Stimulated activated memory B cell treated with anti-CD40 and anti-IgM and Interleukin-4, amounts not matched to agents 10 μg/mL and 1 μg/mL and 100 μg/mL, for 72 hours (primary cell): ENCODE data around the gene TRPT1.
A peak's percentile ranks its signal among the peaks of the same experiment; 100 is the strongest.

Experiments
- ATAC-seq: fragments of 150-1000 bp; cut with Tn5 transposase; 2 replicates; pipeline ENCODE4 v1.10.0; 2021
- H3K27ac Mint-ChIP-seq: one replicate; pipeline ENCODE4 v1.8.0; 2022; ENCODE audit warnings: mild to moderate bottlenecking, mixed read lengths
- H3K27me3 Mint-ChIP-seq: one replicate; pipeline ENCODE4 v1.8.0; 2022; ENCODE audit warnings: mixed read lengths
- H3K36me3 Mint-ChIP-seq: one replicate; pipeline ENCODE4 v1.8.0; 2022; ENCODE audit warnings: mixed read lengths
- H3K4me1 Mint-ChIP-seq: one replicate; pipeline ENCODE4 v1.8.0; 2022; ENCODE audit warnings: mixed read lengths
- H3K4me3 Mint-ChIP-seq: one replicate; pipeline ENCODE4 v1.8.0; 2022; ENCODE audit warnings: mild to moderate bottlenecking, moderate library complexity, mixed read lengths
- H3K9me3 Mint-ChIP-seq: one replicate; pipeline ENCODE4 v1.8.0; 2022; ENCODE audit warnings: mixed read lengths

TRPT1 gene

GRCh38 chr11:64201543-64201942 is 24.4 kb downstream of the TRPT1 start:
- no peak overlapping the region for H3K4me3 Mint-ChIP-seq
- H3K27ac Mint-ChIP-seq = no peak overlapping the region
- peaks cover 67% of the 10 kb centered on the region for H3K36me3 Mint-ChIP-seq
- H3K27me3 Mint-ChIP-seq = no peaks in the 10 kb centered on the region
- no peak for ATAC-seq
- peaks cover 34% of the 10 kb centered on the region for H3K4me1 Mint-ChIP-seq
- H3K9me3 Mint-ChIP-seq = no peaks in the 10 kb centered on the region

DNA sequence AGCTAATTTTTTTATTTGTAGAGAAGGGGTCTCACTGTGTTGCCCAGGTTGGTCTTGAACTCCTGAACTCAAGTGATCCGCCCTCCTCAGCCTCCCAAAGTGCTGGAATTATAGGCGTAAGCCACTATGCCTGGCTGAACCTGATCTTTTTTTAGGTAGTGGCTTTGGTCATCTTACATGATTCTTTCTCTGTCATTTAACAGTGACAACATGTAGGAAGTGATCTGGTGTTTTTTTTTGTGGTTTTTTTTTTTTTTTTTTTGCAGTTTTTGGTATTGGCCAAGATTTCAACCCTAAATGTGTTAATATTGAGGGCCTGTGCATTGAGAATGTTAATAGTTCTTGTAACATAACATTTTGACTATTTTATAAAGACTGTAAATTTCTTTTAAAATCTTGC is 27.5 kb downstream of the TRPT1 start:
- no peak overlapping the region for H3K4me3 Mint-ChIP-seq
- H3K27ac Mint-ChIP-seq = no peak overlapping the region
- peaks cover 79% of the 10 kb centered on the region for H3K36me3 Mint-ChIP-seq
- H3K27me3 Mint-ChIP-seq = no peaks in the 10 kb centered on the region
- no peaks in the 10 kb centered on the region for H3K9me3 Mint-ChIP-seq
- no peak for ATAC-seq
- H3K4me1 Mint-ChIP-seq = peaks cover 6% of the 10 kb centered on the region

DNA sequence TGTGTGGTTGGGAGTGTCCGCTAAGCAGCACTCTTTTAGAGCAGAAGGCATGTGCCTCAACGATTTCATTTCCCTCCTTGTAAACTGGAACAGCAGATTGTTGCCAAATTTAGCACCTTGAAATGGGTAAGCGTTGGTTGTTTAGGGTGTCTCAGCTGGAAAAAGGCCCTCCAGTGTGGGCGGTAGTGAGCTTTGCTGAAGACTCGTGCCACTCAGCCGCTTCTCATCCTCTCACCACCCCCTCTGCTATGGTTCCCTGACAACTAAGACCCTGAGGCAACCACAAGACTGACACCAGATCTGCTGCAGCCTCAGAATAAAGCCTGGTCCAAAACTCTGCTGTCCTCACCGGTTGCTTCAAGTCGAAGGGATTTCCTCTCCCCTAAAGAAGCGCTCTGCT is 29.4 kb downstream of the TRPT1 start:
- Mint-ChIP-seq H3K4me1 (no peaks in the 10 kb centered on the region), H3K27ac (no peak overlapping the region), H3K27me3 (no peaks in the 10 kb centered on the region), H3K36me3 (peaks cover 69% of the 10 kb centered on the region), H3K4me3 (no peak overlapping the region), H3K9me3 (no peaks in the 10 kb centered on the region)
- no peak for ATAC-seq

DNA sequence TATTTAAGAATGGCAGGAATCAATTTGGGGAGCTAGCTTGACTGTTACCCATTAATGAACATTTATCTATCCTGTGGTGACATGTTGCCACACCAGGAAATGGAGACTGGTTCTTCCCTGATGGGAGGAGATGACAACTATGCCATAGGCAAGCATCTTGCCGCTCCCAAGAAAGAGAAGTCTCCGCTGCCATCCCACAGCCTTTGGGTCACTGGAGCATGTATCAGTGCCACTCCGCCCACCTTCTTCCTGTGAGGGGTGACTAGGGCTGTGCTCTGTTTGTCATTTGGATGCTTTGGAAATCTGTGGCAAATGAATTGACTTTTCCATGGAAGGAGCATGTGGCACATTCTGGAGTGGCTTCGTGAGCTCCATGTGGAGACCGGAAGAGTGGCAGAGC is 33.6 kb downstream of the TRPT1 start:
- Mint-ChIP-seq H3K9me3 (no peaks in the 10 kb centered on the region), H3K27ac (no peak overlapping the region), H3K4me3 (no peak overlapping the region), H3K27me3 (no peaks in the 10 kb centered on the region), H3K36me3 (peaks cover 35% of the 10 kb centered on the region), H3K4me1 (no peaks in the 10 kb centered on the region)
- no peak for ATAC-seq

- ATAC-seq = peak; percentile 9
- H3K27ac Mint-ChIP-seq = no peak overlapping the region
- no peaks in the 10 kb centered on the region for H3K9me3 Mint-ChIP-seq
- H3K27me3 Mint-ChIP-seq = no peaks in the 10 kb centered on the region
- H3K36me3 Mint-ChIP-seq = no peaks in the 10 kb centered on the region
- peaks cover 31% of the 10 kb centered on the region for H3K4me1 Mint-ChIP-seq
- no peak overlapping the region for H3K4me3 Mint-ChIP-seq
Measured at GRCh38 chr11:64186492-64187165, 39.4 kb downstream of the TRPT1 start.

DNA sequence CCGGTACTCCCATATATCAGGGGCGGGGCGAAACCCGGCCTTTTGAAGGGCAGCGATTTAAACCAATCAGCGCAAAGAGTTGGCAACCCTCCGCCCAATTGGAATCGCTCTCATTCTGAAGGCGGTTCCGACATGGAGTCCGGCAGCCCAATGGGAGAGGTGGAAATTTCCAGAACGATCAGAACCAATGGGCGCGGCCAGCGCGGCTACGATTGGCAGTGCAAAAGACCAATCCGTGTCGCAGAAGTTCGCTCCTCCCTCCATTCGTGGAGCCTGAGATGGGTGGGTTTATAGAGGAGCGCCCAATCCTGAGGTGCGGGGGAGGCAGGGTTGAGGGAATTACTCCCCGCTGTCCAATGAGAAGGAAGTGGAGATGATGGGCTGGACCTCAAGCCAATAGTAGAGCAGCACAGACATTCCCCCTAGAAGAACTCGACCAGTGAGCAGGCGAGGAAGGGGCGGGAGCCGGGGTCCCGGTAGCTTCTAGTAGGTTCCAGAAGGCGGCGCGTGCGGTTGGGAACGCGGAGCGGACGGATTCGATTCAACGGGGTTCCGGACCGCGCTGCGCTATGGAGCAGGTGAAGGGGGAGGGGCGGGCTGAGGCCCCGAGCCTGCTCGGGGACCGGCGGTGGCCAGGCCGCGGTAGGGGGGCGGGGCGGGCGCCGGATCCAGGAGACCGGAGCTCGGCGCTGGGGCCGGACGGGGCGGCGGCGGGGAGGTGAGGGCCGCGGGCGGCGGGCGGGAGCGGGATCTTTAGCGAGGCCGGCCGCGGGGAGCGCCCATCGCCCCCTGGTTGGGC is 40.1 kb downstream of the TRPT1 start, which contains the start of gene STIP1:
Gene STIP1, plus strand, starts transcription at position 479 of the 799 bp plus-strand sequence. Its CDS starts 91 bp downstream, at position 570.
- Mint-ChIP-seq H3K27me3 (no peaks in the 10 kb centered on the region), H3K9me3 (no peaks in the 10 kb centered on the region), H3K27ac (no peak within 1 kb of the TSS), H3K4me3 (no peak within 1 kb of the TSS), H3K4me1 (peaks cover 39% of the 10 kb centered on the region), H3K36me3 (no peaks in the 10 kb centered on the region)
- peak; percentile 95 for ATAC-seq

DNA sequence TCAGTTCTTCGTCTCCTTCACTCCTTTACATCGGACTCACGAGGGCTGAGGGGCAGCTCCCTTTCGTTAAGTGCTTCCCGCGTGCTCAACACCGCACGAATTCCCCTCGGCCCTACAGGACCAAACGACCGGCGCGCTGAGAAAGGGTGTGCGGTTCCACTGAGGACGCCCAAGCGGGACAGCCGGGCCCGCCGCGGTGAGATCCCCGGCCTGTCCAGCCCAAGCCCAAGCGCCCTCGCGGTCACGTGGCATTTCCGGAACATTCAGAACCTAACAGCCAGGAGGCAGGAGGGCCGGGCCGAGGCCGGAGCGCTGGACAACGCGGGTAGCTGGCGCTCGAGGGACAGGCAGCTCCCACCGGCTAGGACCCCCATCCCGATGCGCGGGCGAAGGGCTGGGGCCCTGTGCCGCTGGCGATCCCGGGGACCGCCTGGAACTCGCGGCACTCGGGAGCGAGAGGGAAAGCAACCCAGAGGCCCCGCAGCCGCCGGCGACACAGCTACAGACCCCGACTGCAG is 40.8 kb downstream of the TRPT1 start:
- Mint-ChIP-seq H3K27ac (no peak overlapping the region), H3K27me3 (no peaks in the 10 kb centered on the region), H3K9me3 (no peaks in the 10 kb centered on the region), H3K4me1 (peaks cover 43% of the 10 kb centered on the region), H3K36me3 (no peaks in the 10 kb centered on the region), H3K4me3 (no peak overlapping the region)
- ATAC-seq = peak; percentile 3

- ATAC-seq = no peak
- H3K4me1 Mint-ChIP-seq = peaks cover 43% of the 10 kb centered on the region
- no peaks in the 10 kb centered on the region for H3K9me3 Mint-ChIP-seq
- H3K27ac Mint-ChIP-seq = no peak overlapping the region
- H3K4me3 Mint-ChIP-seq = no peak overlapping the region
- H3K36me3 Mint-ChIP-seq = no peaks in the 10 kb centered on the region
- H3K27me3 Mint-ChIP-seq = no peaks in the 10 kb centered on the region
Measured at GRCh38 chr11:64183890-64184289, 42.1 kb downstream of the TRPT1 start.

- Mint-ChIP-seq H3K36me3 (no peaks in the 10 kb centered on the region), H3K4me1 (peaks cover 62% of the 10 kb centered on the region), H3K4me3 (peak overlapping the region; percentile 21), H3K27ac (no peak overlapping the region), H3K9me3 (no peaks in the 10 kb centered on the region), H3K27me3 (no peaks in the 10 kb centered on the region)
- ATAC-seq = no peak
Measured at GRCh38 chr11:64181506-64182411, 44.2 kb downstream of the TRPT1 start.

DNA sequence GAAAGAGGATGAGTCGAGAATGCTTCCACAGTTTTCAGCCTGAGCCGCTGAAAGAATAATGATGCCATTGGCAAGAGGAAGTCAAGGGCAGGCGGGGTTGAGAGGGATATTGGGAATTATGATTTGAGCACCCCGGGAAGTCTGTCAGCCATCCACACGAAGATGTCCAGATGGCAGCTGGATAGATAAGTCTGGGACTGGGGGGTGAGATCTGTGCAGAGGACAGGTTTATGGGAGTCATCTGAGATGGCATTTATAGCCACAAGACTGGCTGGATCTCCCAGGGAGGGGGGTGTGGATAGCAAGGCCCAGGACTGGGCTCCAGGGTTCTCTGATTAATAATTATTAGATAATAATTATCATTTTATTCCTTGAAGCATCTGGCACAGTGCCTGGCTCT is 45.1 kb downstream of the TRPT1 start:
- Mint-ChIP-seq H3K9me3 (no peaks in the 10 kb centered on the region), H3K4me3 (no peak overlapping the region), H3K4me1 (peaks cover 62% of the 10 kb centered on the region), H3K27ac (no peak overlapping the region), H3K27me3 (no peaks in the 10 kb centered on the region), H3K36me3 (no peaks in the 10 kb centered on the region)
- no peak for ATAC-seq

- no peaks in the 10 kb centered on the region for H3K9me3 Mint-ChIP-seq
- H3K4me1 Mint-ChIP-seq = peaks cover 55% of the 10 kb centered on the region
- no peak overlapping the region for H3K4me3 Mint-ChIP-seq
- ATAC-seq = no peak
- H3K27me3 Mint-ChIP-seq = no peaks in the 10 kb centered on the region
- H3K27ac Mint-ChIP-seq = no peak overlapping the region
- H3K36me3 Mint-ChIP-seq = peaks cover 3% of the 10 kb centered on the region
Measured at GRCh38 chr11:64178951-64179639, 46.9 kb downstream of the TRPT1 start.

GRCh38 chr11:64178203-64178602 is 47.8 kb downstream of the TRPT1 start:
- no peaks in the 10 kb centered on the region for H3K9me3 Mint-ChIP-seq
- peaks cover 49% of the 10 kb centered on the region for H3K4me1 Mint-ChIP-seq
- no peaks in the 10 kb centered on the region for H3K27me3 Mint-ChIP-seq
- H3K4me3 Mint-ChIP-seq = no peak overlapping the region
- H3K36me3 Mint-ChIP-seq = peaks cover 6% of the 10 kb centered on the region
- H3K27ac Mint-ChIP-seq = no peak overlapping the region
- ATAC-seq = peak; percentile 80

DNA sequence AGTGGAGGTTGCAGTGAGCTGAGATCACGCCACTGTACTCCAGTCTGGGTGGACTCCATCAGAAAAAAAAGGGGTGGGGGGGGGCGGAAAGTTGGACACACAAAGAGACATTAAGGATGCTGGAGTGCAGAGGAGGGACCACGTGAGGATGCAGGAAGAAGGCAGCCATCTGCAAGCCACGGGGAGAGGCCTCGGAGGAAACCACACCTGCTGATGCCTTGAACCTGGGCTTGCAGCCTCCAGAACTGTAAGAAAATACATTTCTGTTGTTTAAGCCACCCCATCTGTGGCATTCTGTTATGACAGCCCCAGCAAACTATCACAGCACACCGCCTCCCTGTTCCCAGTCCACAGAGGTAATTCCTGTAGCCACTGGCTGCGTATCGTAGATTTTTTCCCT is 49.2 kb downstream of the TRPT1 start:
- no peak overlapping the region for H3K27ac Mint-ChIP-seq
- H3K36me3 Mint-ChIP-seq = peaks cover 6% of the 10 kb centered on the region
- no peaks in the 10 kb centered on the region for H3K9me3 Mint-ChIP-seq
- no peaks in the 10 kb centered on the region for H3K27me3 Mint-ChIP-seq
- ATAC-seq = no peak
- H3K4me1 Mint-ChIP-seq = peaks cover 38% of the 10 kb centered on the region
- no peak overlapping the region for H3K4me3 Mint-ChIP-seq
